ENCODE measurements around the gene CYTL1.
"Not testable (repeated sequence)": the region's sequence is repeated elsewhere in the genome, so short reads cannot be mapped to it uniquely, and the experiment has no call there.

GRCh38 chr4:5066968-5067367, 47.7 kb upstream of the CYTL1 start:
- not testable (repeated sequence) for TF ChIP-seq CTCF (IDR thresholded peaks at IDR 0.05); ZNF512 (CRISPR knock-in tag; IDR thresholded peaks at IDR 0.05; ENCODE audit: borderline replicate concordance); E2F4 (CRISPR knock-in tag; IDR thresholded peaks at IDR 0.05; ENCODE audit: borderline replicate concordance, low read depth); USF1 (CRISPR knock-in tag; IDR thresholded peaks at IDR 0.05); SP1 (CRISPR knock-in tag; conservative IDR thresholded peaks at IDR 0.05); KAT7 (CRISPR knock-in tag; IDR thresholded peaks at IDR 0.05; ENCODE audit: borderline replicate concordance); E2F1 (CRISPR knock-in tag; IDR thresholded peaks at IDR 0.05)

Data from WTC11 (cell line).